Forelimb muscle (tissue), 1 donor: ENCODE measurements around the gene CST9. TPM values are rescaled to one million over a fixed set of nuclear protein-coding genes. Genes with fewer than 3 reads are reported as not detected.

Source experiments
- DNase-seq: peaks from one replicate; pipeline ENCODE4 v3.0.0-alpha.2; 2013; ENCODE audit warnings: low read depth
- polyA plus RNA-seq: library from polyadenylated mRNA; unstranded; fragments of 120-200 nt; gene quantifications from one replicate; pipeline ENCODE4 v1.2.1, GENCODE V29; 2013; ENCODE audit not compliant: insufficient read length

CST9 gene, protein sequence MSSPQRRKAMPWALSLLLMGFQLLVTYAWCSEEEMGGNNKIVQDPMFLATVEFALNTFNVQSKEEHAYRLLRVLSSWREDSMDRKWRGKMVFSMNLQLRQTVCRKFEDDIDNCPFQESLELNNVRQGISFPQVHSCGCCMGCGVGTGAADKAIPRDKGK
- polyA plus RNA-seq: not detected

DNA sequence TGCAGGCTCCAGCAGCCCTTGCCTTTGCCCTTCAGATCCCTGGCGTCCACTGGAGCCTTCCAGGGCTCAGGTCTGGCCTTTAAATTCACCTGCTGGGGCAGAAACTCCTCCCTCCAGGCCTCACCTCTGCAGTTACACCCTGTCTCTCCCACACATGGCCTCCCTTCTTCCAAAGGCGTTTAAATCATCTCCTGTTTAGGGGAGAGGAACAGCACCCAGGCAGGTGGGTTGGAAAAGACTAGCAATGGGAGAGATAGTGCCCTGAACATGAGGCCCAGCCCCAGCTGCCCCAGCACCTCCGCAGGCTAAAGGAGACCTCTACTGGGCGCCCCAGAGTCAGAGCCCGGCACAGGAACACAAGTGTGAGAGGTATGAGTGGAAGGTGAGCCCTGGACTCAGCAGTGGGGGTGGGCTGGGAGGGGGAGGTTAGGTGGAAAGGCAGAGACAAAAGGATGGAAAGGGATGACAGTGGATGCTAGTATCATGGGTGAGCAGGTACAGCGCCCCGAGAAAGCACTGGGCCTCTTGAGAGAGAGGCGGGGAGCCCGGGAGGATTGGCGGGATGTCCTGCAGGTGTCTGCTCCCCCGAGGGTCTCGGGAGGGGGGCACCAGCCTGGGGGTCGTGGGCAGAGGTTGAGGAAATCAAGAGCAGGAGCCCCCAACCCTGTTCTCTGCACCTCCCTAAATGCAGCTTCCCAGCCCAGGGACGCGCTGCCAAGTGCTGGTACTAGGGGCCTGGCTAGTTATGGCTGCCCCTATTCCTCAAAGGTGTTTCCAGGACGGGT lies at the start of gene CST9:
Gene CST9, minus strand, starts transcription at position 51 of the 785 bp plus-strand sequence. CDS start 53 bp downstream, outside the sequence.
- no peak for DNase-seq

DNA sequence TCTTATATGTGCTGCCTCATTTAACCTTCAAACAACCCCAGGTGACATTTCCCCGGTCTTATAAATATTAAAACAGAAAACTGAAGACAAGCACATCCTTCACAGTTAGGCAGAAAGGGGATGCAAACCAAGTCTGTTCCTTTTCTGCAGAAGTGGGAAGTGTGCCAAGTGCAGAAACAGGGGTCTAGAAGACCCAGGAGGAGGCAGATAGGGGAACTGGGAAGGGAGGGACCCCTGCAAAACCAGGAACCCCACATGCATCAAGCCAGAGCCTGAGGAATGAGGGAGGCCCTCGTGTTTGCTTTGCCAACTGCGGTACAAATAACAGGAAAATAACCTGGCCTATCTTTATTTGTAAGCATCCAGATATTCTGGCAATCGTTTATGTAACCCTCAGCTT lies 49.0 kb upstream of the CST9 start:
- DNase-seq: no peak

DNA sequence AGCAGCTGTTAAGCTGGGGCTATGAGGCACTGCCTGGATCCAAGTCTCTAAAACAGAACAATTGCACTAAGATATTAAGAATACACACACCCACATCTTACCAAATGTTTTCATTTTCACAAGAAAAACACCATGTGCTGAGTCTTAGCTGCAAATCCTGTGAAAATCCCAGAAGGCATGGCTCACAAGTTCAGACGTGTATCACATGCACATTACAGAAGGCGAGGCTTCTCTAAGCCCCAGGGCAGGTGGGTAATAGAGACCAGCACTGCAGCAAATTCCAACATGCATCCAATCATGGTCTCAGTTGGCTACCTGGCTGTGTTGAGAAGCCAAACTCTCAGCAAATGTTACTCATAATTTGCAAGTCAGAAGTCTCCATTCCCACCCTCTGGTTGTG lies 48.3 kb upstream of the CST9 start:
- no peak for DNase-seq

DNA sequence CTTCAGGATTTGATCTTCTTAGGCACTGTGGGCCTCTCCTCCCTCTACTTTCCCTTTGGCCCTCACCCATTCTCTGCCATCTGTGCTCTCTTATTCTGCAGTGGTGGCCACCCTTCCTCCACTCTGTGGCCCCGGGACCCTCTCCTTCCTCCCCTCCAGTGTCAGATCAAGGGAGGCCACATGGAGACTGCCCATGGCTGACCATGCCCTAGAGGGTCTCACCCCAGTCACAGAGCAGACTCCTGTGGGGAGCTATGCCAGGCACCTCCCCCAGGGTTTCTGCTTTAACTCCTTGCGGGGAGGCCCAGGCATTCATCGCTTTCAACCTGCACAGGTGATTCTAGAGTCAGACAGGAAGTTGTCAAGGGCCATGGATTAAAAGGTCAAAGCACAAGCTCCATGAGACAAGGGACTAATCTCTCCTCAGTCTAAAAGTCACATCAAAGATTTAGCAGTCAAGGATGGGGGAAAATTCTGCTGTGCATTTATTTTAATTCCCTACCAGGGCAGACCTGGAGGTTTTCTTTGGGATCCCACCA lies 47.8 kb upstream of the CST9 start:
- DNase-seq: no peak

DNA sequence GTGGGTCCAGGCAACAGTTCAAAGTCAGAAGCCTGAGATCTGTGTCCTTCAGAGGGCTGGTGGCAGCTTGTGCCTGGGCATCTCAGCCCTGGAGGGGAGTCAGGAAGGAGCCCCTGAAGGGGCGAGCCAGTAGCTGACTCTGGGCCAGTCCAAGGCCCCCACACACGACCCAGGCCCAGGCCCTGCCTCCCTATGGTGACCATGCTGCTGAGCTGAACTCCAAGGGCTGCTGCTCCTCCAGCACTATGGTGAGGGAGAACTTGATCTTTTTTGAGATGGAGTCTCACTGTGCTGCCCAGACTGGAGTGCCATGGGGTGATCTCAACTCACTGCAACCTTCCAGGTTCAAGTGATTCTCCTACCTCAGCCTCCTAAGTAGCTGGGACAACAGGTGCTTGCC lies 47.2 kb upstream of the CST9 start:
- DNase-seq: no peak

DNA sequence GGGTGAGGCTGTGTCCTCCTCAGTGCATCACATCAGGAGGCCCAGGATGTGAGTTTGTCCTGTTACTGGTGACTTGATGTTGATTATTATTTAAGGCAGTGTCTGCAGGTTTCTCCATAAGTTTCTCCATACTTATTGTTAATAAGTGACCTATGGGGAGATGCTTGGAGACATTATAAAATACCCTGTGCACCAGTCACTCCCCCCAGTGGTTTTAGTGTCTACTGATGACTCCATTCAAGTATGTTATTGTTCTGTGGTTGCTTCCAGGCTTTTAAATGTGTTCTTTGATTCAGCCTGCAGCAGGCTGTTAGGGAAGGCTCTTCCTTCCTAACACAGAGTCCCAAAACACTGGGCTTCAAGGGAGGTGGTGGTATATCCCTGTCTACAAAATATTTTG lies 46.7 kb upstream of the CST9 start:
- no peak for DNase-seq

DNA sequence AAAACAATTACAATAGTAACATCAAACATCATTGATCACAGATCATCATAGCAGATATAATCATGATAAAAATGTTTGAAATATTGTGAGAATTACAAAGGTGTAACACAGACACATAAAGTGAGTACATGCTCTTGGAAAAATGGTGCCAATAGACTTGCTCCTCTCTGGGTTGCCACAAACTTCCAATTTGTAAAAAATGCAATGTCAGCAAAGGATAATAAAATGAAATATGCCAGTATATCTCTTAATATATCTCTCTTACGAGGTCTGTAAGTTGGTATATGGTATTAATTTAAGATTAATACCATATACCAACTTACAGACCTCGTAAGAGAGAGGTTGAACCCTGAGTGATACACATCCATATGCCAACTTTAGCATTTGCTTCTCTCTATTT lies 45.4 kb upstream of the CST9 start:
- DNase-seq: no peak

DNA sequence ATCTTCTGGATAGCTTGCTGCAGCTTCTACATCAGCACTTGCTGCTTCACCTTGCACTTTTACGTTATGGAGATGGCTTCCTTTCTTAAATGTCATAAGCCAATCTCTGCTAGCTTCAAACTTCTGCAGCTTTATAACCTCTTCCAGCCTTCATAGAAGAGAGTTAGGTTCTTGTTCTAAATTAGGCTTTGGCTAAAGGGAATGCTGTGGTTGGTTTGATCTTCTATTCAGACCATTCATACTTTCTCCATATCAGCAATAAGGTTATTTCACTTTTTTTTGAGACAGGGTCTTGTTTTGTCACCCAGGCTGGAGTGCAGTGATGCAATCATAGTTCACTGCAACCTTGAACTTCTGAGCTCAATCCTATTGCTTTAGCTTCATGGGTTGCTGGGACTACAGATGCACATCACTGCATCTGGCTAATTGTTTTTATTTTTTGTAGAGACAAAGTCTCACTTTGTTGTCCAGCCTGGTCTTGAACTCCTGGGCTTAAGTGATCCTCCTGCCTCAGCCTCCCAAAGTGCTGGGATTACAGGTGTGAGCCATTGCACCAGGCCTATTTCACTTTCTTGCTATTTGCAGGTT lies 44.2 kb upstream of the CST9 start:
- DNase-seq: no peak

DNA sequence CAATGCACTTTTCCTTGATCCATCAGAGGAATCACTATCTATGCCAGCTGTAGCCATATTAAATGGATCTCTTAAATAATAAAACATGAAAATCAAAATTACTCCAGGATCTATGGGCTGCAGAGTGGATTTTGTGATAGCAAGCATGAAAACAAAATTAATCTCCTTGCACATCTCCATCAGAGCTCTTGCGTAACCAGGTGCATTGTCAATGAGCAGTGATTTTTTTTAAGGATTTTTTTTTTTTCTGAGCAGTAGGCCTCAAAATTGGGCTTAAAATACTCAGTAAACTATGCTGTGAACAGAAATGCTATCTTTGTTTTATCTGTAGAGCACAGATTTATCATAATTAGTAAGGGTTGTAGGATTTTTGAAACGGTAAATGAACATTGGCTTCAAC lies 43.5 kb upstream of the CST9 start:
- DNase-seq: no peak

DNA sequence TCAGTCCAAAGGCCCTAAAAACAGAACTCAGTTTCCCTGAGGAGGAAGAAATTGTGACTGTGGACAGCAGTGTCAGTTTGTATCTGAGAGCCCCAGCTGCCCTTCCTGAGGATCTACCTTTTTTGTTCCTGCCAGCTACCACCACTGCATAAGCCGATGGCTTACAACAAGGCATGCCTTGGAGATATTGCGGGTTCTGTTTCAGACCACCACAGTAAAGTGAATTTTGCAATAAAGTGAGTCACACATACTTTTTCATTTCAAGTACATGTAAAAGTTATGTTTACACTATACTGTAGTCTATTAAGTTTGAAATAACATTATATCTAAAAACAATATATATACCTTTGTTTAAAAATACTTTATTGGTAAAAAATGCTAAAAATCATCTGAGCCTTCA lies 41.6 kb upstream of the CST9 start:
- DNase-seq: no peak

DNA sequence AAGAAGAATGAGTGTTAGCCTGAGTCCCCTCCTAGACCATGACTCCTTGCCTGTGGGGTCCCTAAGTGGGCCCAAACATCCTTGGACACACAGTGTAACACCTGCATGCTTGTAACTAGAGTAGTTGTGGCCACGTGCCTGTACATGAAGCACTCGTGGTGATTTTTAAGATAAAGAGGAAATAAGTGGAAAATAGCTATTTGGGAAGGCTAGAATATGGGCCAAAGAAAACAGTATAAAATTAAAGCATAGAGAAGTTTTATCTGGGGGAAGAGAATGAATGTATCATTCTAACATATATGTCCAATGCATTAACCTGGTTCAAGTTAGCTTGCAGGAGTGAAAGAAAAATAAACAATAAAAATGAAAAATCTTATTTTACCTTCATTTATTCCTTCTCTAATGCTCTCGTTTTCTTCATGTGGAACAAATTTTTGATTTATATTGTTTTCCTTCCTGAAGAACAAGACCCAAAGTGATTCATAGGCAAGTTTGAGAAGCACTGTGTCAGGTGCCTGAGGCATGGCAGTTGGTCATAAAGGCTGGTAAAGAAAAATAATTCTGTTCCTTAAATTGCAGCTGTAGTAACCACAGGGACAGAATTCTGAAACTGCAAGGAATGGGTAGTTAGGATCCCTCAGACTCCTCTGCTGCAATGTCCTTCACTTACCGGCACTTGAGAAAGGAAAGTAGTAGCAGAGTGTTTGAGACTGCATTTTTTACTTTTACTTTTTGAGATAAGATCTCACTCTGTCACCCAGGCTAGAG lies 40.6 kb upstream of the CST9 start:
- no peak for DNase-seq

DNA sequence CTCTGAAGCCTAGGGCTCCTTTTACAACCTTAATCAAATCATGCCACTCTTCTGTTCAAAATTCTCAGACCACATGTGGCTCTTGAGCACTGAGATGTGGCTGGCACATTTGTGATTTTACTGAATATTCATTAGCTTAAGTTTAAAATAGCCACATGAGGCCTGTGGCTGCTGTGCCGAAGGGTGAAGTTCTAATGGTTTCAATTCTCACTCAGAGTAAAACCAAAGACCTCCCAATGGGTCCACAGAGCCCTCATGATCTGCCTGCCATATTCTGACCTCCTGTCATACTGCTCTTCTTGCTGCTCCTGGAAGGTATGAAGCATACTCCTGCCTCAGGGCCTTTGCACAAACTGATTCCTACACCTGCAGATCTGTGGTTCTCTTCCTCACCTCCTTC lies 39.9 kb upstream of the CST9 start:
- no peak for DNase-seq

DNA sequence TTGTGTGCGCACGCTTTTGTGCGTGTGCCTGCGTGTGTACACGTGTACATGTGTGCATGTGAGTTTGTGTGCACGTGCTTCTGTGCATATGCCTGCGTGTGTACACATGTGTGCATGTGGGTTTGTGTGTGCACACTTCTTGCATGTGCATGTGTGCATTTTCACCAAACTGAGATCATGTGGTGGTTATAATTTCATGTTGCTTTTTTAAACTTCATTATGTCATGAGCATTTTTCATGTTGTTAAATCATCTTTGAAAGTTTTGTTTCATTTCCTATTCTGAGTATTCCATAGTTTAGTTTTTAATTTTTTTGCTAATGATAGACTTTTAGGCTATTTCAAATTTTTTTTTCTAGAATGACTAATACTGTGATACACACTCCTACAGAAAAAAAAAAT lies 38.4 kb upstream of the CST9 start:
- DNase-seq: no peak

DNA sequence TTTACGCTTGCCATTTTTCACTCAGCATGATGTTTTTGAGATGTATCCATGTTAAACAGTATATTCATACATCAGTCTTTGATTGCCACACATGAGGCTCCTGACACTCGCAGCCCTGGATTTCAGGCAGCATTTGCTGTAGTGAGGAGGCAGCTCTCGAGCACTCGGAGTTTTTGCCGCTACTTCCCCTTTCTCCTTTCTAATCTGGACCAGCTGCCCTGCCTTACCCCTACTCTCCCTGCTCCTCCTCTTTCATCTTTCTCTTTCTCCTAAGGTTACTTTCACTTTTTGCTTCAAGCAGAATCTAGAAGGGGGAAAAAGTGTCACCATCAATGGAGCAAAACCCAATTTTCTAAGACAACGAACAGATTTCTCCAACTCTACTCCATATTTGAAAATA lies 37.9 kb upstream of the CST9 start:
- DNase-seq: no peak

DNA sequence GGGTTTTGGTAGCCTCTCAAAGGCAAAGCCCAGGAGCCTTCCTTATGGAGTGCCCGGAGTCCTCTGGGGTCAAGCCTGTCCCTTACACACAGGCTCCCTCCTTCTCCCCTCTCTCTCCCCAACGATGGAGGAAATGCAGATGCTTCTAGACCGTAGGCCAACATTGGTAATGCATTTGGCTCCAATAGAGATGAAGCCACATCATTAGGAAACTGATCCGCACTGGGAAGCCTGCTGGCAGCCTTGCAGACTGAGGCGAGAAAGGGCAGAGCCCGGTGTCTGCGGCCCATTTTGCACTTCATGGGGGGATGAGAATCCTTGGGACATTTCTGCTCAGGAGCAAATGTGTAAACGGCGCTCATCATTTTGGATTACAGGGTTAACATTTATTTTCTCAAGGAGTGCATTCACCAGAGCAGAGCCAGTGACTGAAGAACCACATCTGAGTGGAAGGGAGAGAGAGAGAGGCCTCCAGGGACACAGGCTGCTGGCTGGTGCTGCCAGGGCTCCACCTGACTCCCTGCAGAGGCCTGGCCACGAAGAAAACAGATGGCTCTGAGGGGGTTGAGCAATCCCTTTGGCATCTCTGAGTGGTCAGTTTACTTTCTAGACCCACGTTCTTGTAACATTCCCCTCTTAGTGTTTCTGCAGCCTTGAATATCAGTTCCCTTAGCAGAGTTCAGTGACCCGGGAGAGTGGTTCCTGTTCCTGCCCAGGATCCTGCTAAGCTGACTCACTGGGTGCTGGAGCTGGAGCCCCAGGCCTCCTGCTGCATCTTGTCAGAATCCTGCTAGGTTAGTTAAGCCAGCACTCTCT lies 36.4 kb upstream of the CST9 start:
- DNase-seq: no peak

DNA sequence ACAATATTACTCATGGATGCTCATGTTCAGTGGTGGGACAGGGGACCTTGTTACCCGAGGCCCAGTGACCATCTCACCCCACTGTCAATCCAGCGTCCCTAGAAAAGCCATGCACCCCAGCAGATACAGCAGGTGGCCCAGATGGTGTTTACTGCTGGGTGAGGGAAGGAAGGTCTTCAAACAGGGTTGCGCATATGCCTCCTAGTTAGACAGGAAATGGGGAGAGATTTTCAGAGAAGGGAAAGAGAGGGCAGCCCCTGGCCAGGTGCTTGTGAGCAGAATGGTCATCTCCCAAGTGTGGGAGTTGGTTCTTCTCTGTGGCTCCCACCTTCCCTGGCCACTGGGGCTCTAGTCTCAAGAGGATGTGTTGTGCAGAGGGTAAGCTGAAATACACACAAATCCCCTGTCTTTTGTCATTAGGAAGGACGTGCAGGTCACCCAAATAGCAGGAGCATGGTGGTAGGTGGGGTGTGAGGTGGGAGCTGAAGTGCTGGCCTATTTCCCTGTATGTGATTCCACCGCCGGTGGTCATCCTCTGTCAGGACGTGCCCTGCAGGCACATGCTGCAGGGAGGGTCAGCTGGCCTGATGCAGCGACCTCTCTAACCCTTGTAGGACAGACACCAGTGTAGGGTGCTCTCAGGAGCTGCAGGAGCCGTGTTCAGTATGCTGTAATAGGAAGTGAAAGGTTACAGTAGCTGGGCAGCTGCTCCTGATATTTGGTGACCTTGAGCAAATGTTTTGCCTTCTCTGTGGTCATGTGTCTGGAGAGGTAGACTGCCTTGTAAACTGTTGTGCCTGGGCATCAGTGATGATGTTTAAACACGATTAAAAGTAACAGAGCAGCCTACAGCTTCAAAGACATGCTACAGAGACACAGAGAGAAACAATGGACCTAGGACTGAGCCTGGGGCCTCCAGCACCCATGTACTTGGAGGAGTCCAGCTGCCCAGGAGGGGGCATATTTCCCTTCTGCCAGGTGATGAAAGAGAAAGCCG lies 35.3 kb upstream of the CST9 start:
- DNase-seq: no peak

DNA sequence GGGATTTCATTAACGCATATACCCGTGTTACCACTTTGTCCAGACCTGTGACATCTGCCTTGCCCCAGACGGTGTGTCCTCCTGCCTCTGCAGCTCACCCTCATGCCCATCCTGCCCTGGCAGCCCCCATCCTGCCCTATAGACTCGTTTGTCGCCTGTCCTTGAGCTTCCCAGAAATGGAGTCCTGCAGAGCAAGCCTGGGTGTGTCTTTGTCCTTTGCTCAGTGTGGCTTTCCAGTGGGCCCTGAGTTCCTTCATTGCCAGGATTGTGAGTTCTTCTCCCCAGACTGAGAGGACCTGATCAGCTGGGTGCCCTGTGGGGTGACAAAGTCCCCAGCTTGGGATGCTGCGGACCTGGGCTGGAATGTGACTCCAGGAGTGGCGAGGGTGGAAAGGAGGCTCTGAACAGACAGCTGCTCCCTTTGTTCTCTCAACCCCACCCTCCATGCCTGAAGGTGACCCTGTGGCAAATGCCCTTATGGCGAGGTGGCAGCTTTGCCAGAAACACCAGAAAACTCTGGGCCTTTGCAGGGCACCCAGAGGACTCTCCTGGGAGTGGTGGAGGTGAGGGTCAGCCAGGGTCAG lies 34.4 kb upstream of the CST9 start:
- DNase-seq: no peak

DNA sequence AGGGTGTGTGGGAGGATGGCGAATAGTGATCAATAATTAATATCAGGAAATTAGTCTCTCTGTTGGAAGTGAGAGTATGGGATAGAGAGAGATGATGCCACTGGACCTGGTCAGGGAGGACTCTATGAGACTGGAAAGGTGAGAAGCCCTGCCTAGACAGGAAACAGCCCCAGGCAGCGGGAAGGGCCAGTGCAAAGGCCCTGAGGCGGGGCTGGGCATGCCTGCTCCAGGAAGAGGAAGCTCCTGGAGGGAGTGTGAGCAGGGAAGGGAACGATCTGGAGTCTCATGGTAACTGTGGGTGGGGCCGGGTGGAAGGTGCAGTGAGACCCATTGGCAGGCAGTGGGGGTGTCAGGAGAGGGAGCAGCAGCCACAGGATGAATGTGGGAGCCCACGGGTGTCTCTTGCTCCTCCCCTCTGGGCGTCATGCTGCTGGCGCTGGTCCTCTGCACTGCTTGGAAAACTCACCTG lies 33.8 kb upstream of the CST9 start:
- no peak for DNase-seq

DNA sequence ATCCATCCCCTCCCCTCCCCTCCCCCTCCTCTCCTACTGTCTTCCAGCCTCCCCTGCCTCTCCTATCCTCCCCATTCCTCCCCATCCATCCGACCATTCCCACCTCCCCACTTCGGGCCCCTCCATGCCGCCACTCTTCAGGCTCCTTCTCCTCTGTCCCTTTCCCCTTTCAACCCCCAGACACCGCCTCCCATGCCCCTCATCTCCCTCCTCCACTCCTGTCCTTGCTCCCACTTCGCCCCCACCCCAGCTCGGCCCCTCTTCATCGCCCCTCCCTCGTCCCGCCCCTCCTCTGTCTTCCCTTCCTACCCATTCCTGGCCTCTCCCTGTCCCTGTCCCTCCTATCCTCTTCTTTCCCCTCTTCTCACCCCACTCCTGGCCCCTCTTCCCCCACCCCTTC lies 32.6 kb upstream of the CST9 start:
- DNase-seq: no peak
